Astrocyte (in vitro differentiated cells and primary cell): ENCODE results near the gene PCBP3. TPM values are rescaled to one million over a fixed set of nuclear protein-coding genes. Genes with fewer than 3 reads are reported as not detected.

Source experiments
- DNase-seq: peaks from one replicate; pipeline ENCODE4 v3.0.0-alpha.2; 2010; ENCODE audit warnings: low read depth
- FAIRE-seq: peaks from 2 replicates; lab custom pipeline; 2011; peaks lifted over from hg19 to GRCh38; lab: Jason Lieb, UNC
- H2AFZ ChIP-seq: 2 replicates; pipeline ENCODE4 v1.6.0; 2012; ENCODE audit warnings: low read depth, low read length, inconsistent platforms
- H3K27ac ChIP-seq: 2 replicates; pipeline ENCODE4 v1.5.1; 2011; ENCODE audit warnings: low read depth, low read length, inconsistent platforms
- H3K27me3 ChIP-seq: 2 replicates; pipeline ENCODE4 v1.6.0; 2011; ENCODE audit warnings: low read length, inconsistent platforms; ENCODE audit not compliant: insufficient read depth
- H3K36me3 ChIP-seq: 2 replicates; pipeline ENCODE4 v1.5.1; 2011; ENCODE audit warnings: low read length, inconsistent platforms; ENCODE audit not compliant: insufficient read depth
- H3K4me1 ChIP-seq: 2 replicates; pipeline ENCODE4 v1.5.1; 2011; ENCODE audit warnings: low read length, inconsistent platforms; ENCODE audit not compliant: insufficient read depth
- H3K4me2 ChIP-seq: 2 replicates; pipeline ENCODE4 v1.6.0; 2012; ENCODE audit warnings: low read length, inconsistent platforms
- H3K4me3 ChIP-seq: 2 replicates; pipeline ENCODE4 v1.5.1; 2011; ENCODE audit warnings: low read depth, mild to moderate bottlenecking, low read length, inconsistent platforms; ENCODE audit not compliant: insufficient read depth
- H3K79me2 ChIP-seq: 2 replicates; pipeline ENCODE4 v1.6.0; 2012; ENCODE audit warnings: mild to moderate bottlenecking, low read length, inconsistent platforms; ENCODE audit not compliant: insufficient read depth
- H3K9ac ChIP-seq: 2 replicates; pipeline ENCODE4 v1.6.0; 2012; ENCODE audit warnings: mild to moderate bottlenecking, low read length, inconsistent platforms
- H3K9me3 ChIP-seq: 2 replicates; pipeline ENCODE4 v1.5.1; 2012; ENCODE audit warnings: low read depth, mild to moderate bottlenecking, low read length, inconsistent platforms; ENCODE audit not compliant: insufficient read depth
- H4K20me1 ChIP-seq: 2 replicates; pipeline ENCODE4 v1.6.0; 2012; ENCODE audit warnings: low read length, inconsistent platforms; ENCODE audit not compliant: insufficient read depth
- H3K27ac Mint-ChIP-seq: one replicate; pipeline ENCODE4 v1.8.0; 2021; ENCODE audit warnings: mild to moderate bottlenecking, mixed read lengths; ENCODE audit not compliant: unreplicated experiment
- H3K27me3 Mint-ChIP-seq: one replicate; pipeline ENCODE4 v1.8.0; 2021; ENCODE audit warnings: low read depth, mixed read lengths; ENCODE audit not compliant: unreplicated experiment
- H3K36me3 Mint-ChIP-seq: one replicate; pipeline ENCODE4 v1.8.0; 2021; ENCODE audit warnings: low read depth, mixed read lengths; ENCODE audit not compliant: unreplicated experiment
- H3K4me1 Mint-ChIP-seq: one replicate; pipeline ENCODE4 v1.8.0; 2021; ENCODE audit warnings: low read depth, mixed read lengths; ENCODE audit not compliant: unreplicated experiment
- H3K4me3 Mint-ChIP-seq: one replicate; pipeline ENCODE4 v1.8.0; 2021; ENCODE audit warnings: mild to moderate bottlenecking, moderate library complexity, mixed read lengths; ENCODE audit not compliant: unreplicated experiment
- H3K9me3 Mint-ChIP-seq: one replicate; pipeline ENCODE4 v1.8.0; 2021; ENCODE audit warnings: mild to moderate bottlenecking, mixed read lengths; ENCODE audit not compliant: unreplicated experiment
- CTCF ChIP-seq: IDR thresholded peaks from 2 replicates; pipeline ENCODE4 v1.5.1; 2011; ENCODE audit warnings: low read depth, mild to moderate bottlenecking, inconsistent platforms, low read length, moderate library complexity; ENCODE audit not compliant: insufficient read depth
- EZH2 ChIP-seq: IDR thresholded peaks from 2 replicates; pipeline ENCODE4 v1.6.1; 2012; ENCODE audit warnings: mild to moderate bottlenecking, low read length, inconsistent platforms; ENCODE audit not compliant: insufficient read depth
- total RNA-seq: library from RNA; stranded (reverse); gene quantifications from 2 replicates; pipeline ENCODE4 v1.2.1, GENCODE V29; 2021

The PCBP3 gene
- total RNA-seq, 1 donor from 2014 or later: 1.8 TPM

- Mint-ChIP-seq H3K36me3 (no peaks in the 10 kb centered on the region), H3K4me3 (no peak overlapping the region), H3K27me3 (peaks cover 44% of the 10 kb centered on the region), H3K27ac (no peak overlapping the region), H3K9me3 (peaks cover 2% of the 10 kb centered on the region), H3K4me1 (no peaks in the 10 kb centered on the region)
- Histone ChIP-seq H3K4me1 (no peaks in the 10 kb centered on the region), H3K9me3 (no peaks in the 10 kb centered on the region), H3K27me3 (no peaks in the 10 kb centered on the region), H3K27ac (no peak overlapping the region), H4K20me1 (no peaks in the 10 kb centered on the region), H3K9ac (no peak overlapping the region), H2AFZ (no peak overlapping the region), H3K79me2 (no peaks in the 10 kb centered on the region), H3K36me3 (no peaks in the 10 kb centered on the region), H3K4me3 (no peak overlapping the region), H3K4me2 (no peak overlapping the region)
- DNase-seq (no peak), FAIRE-seq (no peak)
- no peak for TF ChIP-seq EZH2
- no peak for TF ChIP-seq CTCF
These were observed 298.4 kb downstream of the PCBP3 start for GRCh38 chr21:45941717-45942546.

DNA sequence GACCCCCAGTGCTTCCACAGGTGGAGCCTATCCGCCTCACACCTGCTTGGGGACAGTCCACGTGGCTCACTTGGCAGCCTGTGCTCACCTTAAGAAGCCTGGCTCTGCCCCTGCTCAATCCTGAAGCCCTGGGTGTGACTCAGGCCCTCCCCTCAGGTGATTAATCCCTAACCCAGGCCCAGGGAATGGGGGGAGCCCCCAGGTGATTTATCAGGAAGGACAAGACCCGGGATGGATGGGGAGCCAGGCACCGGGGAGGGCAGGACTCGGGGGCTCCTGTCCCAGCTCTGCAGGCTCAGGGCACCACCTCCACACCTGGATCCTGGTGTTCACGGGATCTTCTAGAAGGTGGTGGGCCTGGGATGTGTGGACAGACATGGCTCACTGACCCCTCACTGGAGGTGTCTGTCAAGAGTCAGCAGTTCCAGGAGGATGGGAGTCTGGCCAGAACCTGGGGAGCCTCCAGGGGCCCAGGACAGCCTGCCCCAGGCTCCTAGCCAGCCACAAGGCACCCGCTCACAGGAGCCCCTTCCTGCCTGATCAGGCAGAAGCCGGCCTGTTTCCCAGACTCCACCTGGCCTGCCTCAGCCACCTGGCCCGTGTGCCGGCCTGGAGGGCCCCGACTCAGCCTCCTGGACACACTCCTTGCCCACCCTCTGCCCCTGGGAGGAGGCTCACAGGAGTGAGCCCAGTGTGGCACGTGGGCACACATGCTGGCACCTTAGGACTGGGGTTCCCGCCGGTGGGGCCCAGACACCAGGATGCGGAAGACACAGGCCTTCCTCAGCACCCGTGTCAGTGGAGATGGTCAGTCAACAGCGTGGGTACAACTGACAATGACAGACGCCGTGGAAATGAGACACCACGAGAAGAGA lies 299.5 kb downstream of the PCBP3 start:
- Mint-ChIP-seq H3K9me3 (peaks cover 2% of the 10 kb centered on the region), H3K4me3 (no peak overlapping the region), H3K4me1 (no peaks in the 10 kb centered on the region), H3K36me3 (no peaks in the 10 kb centered on the region), H3K27ac (no peak overlapping the region), H3K27me3 (peaks cover 38% of the 10 kb centered on the region)
- Histone ChIP-seq H3K79me2 (no peaks in the 10 kb centered on the region), H3K4me2 (no peak overlapping the region), H3K4me1 (no peaks in the 10 kb centered on the region), H3K27ac (no peak overlapping the region), H3K4me3 (no peak overlapping the region), H2AFZ (no peak overlapping the region), H3K36me3 (no peaks in the 10 kb centered on the region), H3K9ac (no peak overlapping the region), H3K27me3 (no peaks in the 10 kb centered on the region), H4K20me1 (no peaks in the 10 kb centered on the region), H3K9me3 (no peaks in the 10 kb centered on the region)
- FAIRE-seq: no peak
- DNase-seq: no peak
- no peak for TF ChIP-seq EZH2
- TF ChIP-seq CTCF: no peak
